Upper lobe of right lung (tissue), 1 donor: ENCODE measurements around the gene SH2D6. TPM values are rescaled to one million over a fixed set of nuclear protein-coding genes. Genes with fewer than 3 reads are reported as not detected.

Experiments used
- ATAC-seq: fragments of 200-7000 bp; cut with Tn5 transposase; one replicate; pipeline ENCODE4 v1.9.1; 2020; ENCODE audit warnings: mild to moderate bottlenecking, moderate library complexity
- DNase-seq: peaks from one replicate; pipeline ENCODE4 v3.0.0-alpha.2; 2020
- H3K27ac ChIP-seq: fragments of 200-600 bp; one replicate; pipeline ENCODE4 v1.8.0; 2022
- H3K27me3 ChIP-seq: fragments of 200-600 bp; one replicate; pipeline ENCODE4 v1.8.0; 2022; ENCODE audit warnings: mild to moderate bottlenecking
- H3K36me3 ChIP-seq: fragments of 200-600 bp; one replicate; pipeline ENCODE4 v1.8.0; 2022
- H3K4me1 ChIP-seq: fragments of 200-600 bp; one replicate; pipeline ENCODE4 v1.8.0; 2022
- H3K4me3 ChIP-seq: fragments of 200-600 bp; one replicate; pipeline ENCODE4 v1.8.0; 2022; ENCODE audit warnings: mild to moderate bottlenecking
- H3K9me3 ChIP-seq: fragments of 200-600 bp; one replicate; pipeline ENCODE4 v1.8.0; 2022
- intact Hi-C: fragments of 100-400 bp; cut with DNase I; formaldehyde crosslinking; loops from one replicate; pipeline ENCODE4 v1.11.0; 2022
- total RNA-seq: library from RNA; stranded (reverse); fragmentation: NEBNext Ultra II Directional; extraction: Animal tissue kit (Norgen Biotek cat#: 25700); gene quantifications from one replicate; pipeline ENCODE4 v1.2.1, GENCODE V29; 2021
- TF ChIP-seq, protein P1 (sequence below): fragments of 200-600 bp; IDR thresholded peaks from one replicate; pipeline ENCODE4 v1.8.0; 2022; ENCODE audit warnings: antibody characterized with exemption
- donor health status: DM: no; HTN: yes; CAD: no; lungs with severe emphysema.

Gene SH2D6
- total RNA-seq, 1 donor from 2014 or later = 1.0 TPM

GRCh38 chr2:85449214-85449588, 30.7 kb downstream of the SH2D6 start:
- no peak overlapping the region for H3K4me3 ChIP-seq
- intact Hi-C loops = no loop called here

GRCh38 chr2:85452237-85452636, 33.7 kb downstream of the SH2D6 start:
- TF ChIP-seq, protein P1, sequence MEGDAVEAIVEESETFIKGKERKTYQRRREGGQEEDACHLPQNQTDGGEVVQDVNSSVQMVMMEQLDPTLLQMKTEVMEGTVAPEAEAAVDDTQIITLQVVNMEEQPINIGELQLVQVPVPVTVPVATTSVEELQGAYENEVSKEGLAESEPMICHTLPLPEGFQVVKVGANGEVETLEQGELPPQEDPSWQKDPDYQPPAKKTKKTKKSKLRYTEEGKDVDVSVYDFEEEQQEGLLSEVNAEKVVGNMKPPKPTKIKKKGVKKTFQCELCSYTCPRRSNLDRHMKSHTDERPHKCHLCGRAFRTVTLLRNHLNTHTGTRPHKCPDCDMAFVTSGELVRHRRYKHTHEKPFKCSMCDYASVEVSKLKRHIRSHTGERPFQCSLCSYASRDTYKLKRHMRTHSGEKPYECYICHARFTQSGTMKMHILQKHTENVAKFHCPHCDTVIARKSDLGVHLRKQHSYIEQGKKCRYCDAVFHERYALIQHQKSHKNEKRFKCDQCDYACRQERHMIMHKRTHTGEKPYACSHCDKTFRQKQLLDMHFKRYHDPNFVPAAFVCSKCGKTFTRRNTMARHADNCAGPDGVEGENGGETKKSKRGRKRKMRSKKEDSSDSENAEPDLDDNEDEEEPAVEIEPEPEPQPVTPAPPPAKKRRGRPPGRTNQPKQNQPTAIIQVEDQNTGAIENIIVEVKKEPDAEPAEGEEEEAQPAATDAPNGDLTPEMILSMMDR = no peak
- Histone ChIP-seq H3K9me3 (no peaks in the 10 kb centered on the region), H3K27ac (no peak overlapping the region), H3K4me1 (no peaks in the 10 kb centered on the region), H3K36me3 (no peaks in the 10 kb centered on the region), H3K27me3 (no peaks in the 10 kb centered on the region), H3K4me3 (no peak overlapping the region)
- intact Hi-C loops = no loop called here
- no peak for DNase-seq
- no peak for ATAC-seq

More at GRCh38 chr2:85449214-85449588, 30.7 kb downstream of the SH2D6 start:
- no peaks in the 10 kb centered on the region for H3K27me3 ChIP-seq
- no peak for DNase-seq
- no peak overlapping the region for H3K27ac ChIP-seq
- H3K9me3 ChIP-seq = no peaks in the 10 kb centered on the region
- no peak for ATAC-seq
- H3K36me3 ChIP-seq = no peaks in the 10 kb centered on the region
- TF ChIP-seq, protein P1 = no peak
- peaks cover 5% of the 10 kb centered on the region for H3K4me1 ChIP-seq

GRCh38 chr2:85453571-85453970, 35.1 kb downstream of the SH2D6 start:
- Histone ChIP-seq H3K27me3 (no peaks in the 10 kb centered on the region), H3K36me3 (no peaks in the 10 kb centered on the region), H3K9me3 (no peaks in the 10 kb centered on the region), H3K4me3 (no peak overlapping the region), H3K27ac (no peak overlapping the region), H3K4me1 (no peaks in the 10 kb centered on the region)
- no peak for DNase-seq
- TF ChIP-seq, protein P1 = no peak
- no peak for ATAC-seq
- intact Hi-C loops = no loop called here

DNA sequence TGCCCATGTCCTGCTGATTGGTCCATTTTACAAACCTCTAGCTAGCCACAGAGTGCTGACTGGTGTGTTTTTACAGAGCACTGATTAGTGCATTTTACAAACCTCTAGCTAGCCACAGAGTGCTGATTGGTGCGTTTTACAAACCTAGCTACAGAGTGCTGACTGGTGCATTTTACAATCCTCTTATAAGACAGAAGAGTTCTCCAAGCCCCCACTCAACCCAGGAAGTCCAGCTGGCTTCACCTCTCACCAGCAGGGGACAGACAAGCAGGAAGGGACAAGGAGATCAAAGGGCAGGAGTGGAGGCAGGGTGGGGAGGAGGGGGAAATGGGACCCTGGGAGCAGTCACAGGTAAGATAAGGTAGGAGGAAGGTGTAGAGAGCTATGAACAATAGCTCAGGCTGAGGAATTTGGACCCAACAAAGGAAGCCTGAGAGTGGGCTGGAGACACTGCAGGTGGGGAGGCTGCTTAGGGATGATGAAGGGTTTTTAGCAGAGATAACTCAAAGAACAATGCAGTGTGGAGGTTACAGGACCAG, 37.1 kb downstream of the SH2D6 start:
- no peaks in the 10 kb centered on the region for H3K4me1 ChIP-seq
- intact Hi-C loops = no loop called here
- H3K4me3 ChIP-seq = no peak overlapping the region
- TF ChIP-seq, protein P1 = no peak
- ATAC-seq = no peak
- no peaks in the 10 kb centered on the region for H3K27me3 ChIP-seq
- H3K9me3 ChIP-seq = no peaks in the 10 kb centered on the region
- DNase-seq = no peak
- H3K36me3 ChIP-seq = no peaks in the 10 kb centered on the region
- H3K27ac ChIP-seq = no peak overlapping the region

- no peak for DNase-seq
These were observed 38.5 kb downstream of the SH2D6 start for GRCh38 chr2:85457043-85457442.

More at GRCh38 chr2:85457043-85457442, 38.5 kb downstream of the SH2D6 start:
- Histone ChIP-seq H3K27ac (no peak overlapping the region), H3K27me3 (no peaks in the 10 kb centered on the region), H3K4me1 (no peaks in the 10 kb centered on the region), H3K9me3 (no peaks in the 10 kb centered on the region), H3K4me3 (no peak overlapping the region), H3K36me3 (no peaks in the 10 kb centered on the region)
- intact Hi-C loops = no loop called here
- ATAC-seq = no peak
- TF ChIP-seq, protein P1 = no peak
